Right lobe of liver (tissue), 4 donors: ENCODE measurements around the gene INTS1.

ENCODE experiments used
- CTCF ChIP-seq, 4 donors: fragments of 200-600 bp in 3 of 4; fragments of 450-650 bp in 1 of 4; IDR thresholded peaks; one replicate each; pipeline versions ENCODE4 v1.5.1 to v1.8.0; 2016 to 2022; ENCODE audit warnings: antibody characterized with exemption in 4 of 4, mild to moderate bottlenecking in 2 of 4
- POLR2A ChIP-seq: fragments of 450-650 bp; IDR thresholded peaks from one replicate; pipeline ENCODE4 v1.6.1; 2017; ENCODE audit warnings: antibody characterized with exemption, mild to moderate bottlenecking
- donor health status: DM: no; HTN: no; CAD: no.
- donor health status: DM: no; HTN: no; CAD: no.
- donor health status: DM: no; HTN: yes; CAD: no.

GRCh38 chr7:1468643-1469298 is 35.4 kb downstream of the INTS1 start:
- TF ChIP-seq CTCF (IDR thresholded peaks at IDR 0.05), result no peak
- no peak for TF ChIP-seq POLR2A
